ENCODE results near the gene ZNF277.
"Not testable (repeated sequence)": the region's sequence is repeated elsewhere in the genome, so short reads cannot be mapped to it uniquely, and the experiment has no call there.

Gene ZNF277

DNA sequence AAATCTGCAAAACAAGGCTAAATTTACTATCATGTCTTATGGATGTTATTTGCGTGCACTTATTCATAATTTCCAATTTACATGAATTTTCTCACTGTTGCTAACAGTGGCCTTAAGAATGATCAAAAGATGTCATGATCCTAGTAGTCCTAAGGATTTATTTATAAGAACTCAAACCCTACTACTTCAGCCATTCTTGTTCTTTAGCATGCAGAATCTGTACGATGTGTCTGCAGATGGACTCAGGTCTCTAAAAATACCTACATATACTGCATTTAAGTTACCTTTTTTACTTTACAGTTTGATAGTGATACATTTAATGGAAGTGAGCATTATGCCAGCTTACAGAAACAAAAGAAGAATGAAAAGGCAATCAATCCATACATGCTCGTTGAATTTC lies 91.2 kb downstream of the ZNF277 start:
- DNase-seq = no peak

DNA sequence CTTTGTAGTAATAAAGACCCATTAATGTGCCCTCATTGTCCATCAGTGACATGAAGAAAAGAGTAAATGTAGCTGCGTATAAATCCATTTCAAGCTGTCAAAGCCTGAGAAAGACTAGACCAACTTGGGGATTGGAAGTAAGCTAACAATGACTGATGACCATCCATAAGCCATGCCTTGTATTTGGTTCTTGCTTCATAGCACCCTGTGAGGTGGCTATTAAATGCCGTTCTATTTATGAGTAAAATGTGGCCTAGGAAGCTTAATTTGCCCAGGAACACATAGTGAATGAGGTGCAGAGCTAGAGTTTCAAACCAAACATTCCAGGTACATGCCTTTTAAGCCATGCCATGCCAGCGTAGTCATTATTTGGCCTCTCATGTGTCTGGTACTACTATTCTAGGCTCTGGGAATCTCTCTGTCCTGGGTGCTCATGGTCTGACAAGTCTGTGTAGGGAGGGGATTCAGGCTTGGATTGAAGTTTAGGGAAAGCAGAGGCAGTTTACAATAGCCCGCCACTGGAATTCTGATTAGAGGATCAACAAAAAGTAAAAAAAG lies 92.1 kb downstream of the ZNF277 start:
- DNase-seq = no peak

- no peak for DNase-seq
Measured at GRCh38 chr7:112300072-112300471, 93.6 kb downstream of the ZNF277 start.

- no peak for DNase-seq
Measured at GRCh38 chr7:112300831-112301407, 94.4 kb downstream of the ZNF277 start.

DNA sequence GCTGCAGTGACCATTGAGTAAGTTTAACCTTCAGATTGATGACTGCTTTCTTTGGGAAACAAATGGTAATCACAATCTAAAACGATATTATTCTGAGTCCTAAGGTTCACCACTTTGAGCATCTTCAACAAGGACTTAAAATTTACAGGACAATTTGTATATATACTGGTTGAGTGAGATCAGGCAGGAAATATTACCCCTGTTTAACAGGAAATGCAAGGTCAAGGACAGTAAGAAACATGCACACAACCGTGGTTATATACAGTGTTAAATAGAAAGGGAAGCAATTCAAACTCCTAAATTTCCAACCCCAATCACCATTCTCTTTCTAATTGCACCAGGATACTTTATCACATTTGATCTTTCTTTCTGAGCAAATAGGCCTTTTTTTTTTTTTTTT lies 96.1 kb downstream of the ZNF277 start:
- DNase-seq = no peak

- no peak for DNase-seq
Measured at GRCh38 chr7:112306903-112307302, 100.4 kb downstream of the ZNF277 start.

DNA sequence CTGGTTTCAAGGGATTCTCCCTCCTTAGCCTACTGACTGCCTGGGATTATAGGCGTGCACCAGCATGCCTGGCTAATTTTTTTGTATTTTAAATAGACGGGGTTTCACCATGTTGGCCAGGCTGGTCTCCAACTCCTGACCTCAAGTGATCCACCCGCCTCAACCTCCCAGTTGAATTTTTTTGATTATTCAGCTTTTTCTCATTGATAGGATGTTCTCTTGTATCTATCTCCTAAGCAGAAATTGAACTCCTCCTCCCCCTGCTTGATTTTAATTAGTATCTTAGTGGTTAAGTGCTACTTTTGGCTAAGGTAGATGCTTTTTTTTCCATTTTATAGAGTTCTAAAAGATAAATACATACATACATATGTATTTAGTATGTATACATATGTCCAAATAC lies 101.0 kb downstream of the ZNF277 start:
- DNase-seq = no peak

GRCh38 chr7:112308974-112309373 lies 102.5 kb downstream of the ZNF277 start:
- DNase-seq = no peak

DNA sequence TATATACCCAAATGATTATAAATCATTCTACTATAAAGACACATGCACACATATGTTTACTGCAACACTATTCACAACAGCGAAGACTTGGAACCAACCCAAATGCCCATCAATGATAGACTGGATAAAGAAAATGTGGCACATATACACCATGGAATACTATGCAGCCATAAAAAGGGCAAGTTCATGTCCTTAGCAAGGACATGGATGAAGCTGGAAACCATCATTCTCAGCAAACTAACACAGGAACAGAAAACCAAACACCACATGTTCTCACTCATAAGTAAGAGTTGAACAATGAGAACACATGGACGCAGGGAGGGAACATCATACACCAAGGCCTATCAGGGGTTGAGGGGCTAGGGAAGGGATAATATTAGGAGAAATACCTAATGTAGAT lies 110.3 kb downstream of the ZNF277 start:
- DNase-seq = not testable (repeated sequence)

DNA sequence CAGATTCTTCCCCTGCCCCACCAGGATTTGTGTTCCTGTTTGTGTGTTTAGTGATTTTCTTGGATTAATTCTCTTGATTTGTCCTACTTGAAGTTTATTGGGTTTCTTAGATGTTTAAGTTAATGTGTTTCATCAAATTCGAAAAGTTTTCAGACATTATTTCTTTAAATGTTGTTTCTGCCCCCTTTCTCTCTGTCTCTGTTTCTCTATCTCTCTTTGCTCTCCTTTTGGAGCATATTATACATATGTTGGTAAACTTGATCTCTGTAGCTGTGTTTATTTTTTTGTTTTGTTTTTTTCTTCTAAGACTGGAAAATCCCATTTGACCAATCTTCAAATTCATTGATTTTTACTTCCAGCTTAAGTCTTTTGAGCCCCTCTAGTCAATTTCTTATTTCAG lies 115.6 kb downstream of the ZNF277 start:
- DNase-seq = no peak

DNA sequence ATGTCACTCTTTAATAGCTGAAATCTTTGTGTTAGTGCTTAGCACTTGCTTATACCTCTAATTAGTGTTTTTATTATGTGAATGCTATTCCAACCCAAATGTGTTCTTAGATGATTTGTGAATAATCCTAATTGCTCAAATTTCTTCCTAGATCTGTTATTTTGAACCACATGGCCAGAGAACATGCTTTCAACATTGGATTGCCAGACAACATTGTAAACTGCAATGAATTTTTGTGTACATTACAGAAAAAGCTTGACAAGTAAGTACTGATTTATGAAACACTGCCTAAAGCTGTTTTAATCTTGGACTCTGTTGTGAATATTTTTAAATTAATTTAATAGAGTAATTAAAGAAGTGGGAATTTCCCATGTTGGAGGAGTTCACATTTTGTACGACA lies 121.1 kb downstream of the ZNF277 start:
- no peak for DNase-seq

- no peak for DNase-seq
Measured at GRCh38 chr7:112331492-112331891, 125.0 kb downstream of the ZNF277 start.

- DNase-seq = no peak
Measured at GRCh38 chr7:112334366-112334765, 127.9 kb downstream of the ZNF277 start.

DNA sequence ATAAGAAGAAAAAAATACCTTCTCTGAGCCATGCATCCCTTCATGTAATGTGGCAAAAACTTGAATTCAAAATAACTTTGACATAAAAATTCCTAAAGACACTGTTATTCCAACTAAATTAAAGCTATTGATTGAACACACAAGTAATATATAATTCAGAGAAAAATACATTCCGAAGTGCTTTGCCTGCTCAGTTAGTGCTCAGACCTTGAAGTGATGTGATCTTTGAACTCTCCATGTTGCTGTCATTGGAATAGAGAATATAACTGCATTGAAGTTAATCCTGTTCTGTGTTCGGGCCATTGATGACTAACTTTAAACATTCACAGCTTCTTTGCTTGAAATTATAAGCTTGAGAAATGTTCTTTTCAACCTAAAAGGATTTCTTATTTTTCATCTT lies 129.8 kb downstream of the ZNF277 start:
- no peak for DNase-seq

DNA sequence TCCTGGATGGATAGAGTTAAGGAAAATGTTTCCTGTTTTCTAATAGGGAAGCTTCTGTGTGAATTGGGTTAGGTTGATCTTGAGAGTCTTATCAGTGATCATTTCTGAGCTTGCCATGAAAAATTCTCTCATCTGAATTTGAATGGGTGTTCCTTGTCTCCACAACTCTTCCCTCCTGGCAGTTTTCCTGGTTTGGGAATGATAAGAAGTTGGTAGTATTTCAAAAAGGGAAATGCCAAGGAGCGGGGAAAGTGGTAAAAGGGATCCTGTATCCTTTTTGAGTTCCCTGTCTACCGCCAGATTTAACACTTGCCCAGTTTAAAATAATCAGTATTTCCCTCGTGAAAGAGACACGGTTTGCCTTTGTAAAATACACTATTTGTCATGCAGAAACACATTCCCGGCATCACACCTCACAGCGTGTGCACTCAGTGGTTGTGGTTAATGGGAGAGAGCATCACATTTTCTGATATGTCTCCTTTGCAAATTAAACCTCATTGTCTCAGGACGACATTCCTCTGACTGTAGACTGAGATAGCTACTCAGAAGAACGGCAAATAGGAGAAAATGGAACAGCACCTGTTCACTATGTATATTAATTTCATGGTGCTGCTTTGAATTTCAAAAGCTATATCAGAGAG lies 130.6 kb downstream of the ZNF277 start:
- no peak for DNase-seq

GRCh38 chr7:112337892-112338291 lies 131.4 kb downstream of the ZNF277 start:
- DNase-seq = no peak

DNA sequence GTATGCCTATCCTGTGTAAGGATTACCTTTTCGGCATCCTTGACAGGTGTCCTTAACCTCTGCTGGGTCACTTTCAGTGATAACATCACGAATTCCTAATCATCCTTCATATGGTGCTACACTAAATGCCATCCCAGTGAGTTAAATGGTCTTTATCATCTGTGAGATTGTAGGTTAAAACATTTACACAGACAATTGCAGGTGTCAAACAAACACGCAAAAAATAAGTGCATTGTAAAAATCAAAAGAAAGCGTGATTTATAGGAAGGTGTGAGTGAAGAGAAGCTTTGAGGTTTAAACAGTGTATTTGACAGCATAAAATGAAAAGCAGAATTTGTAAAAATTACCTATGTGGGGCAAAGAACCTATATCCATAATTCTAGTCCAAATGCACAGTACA lies 132.3 kb downstream of the ZNF277 start:
- DNase-seq = no peak

DNA sequence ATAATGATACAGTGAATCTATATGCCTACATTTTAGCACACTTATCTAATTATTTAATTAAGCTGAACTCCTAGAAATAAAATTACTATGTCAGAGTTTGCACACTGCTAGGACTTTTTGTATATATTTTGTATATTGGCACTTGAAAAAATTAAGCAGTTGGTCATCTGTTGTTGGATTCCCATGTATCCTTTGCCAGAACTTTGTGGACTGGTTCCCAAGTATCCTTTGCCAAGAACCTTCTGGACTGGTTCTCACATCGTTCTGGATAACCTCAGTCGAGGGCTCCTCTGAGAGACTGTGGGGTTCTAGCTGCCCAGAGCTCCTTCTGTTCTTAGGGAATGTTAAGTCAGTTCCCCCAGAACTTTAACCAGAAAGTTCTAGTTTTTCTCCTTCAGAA lies 135.0 kb downstream of the ZNF277 start:
- no peak for DNase-seq

GRCh38 chr7:112346381-112347060 lies 140.0 kb downstream of the ZNF277 start:
- no peak for DNase-seq

- DNase-seq = no peak
Measured at GRCh38 chr7:112347088-112347487, 140.6 kb downstream of the ZNF277 start.

DNA sequence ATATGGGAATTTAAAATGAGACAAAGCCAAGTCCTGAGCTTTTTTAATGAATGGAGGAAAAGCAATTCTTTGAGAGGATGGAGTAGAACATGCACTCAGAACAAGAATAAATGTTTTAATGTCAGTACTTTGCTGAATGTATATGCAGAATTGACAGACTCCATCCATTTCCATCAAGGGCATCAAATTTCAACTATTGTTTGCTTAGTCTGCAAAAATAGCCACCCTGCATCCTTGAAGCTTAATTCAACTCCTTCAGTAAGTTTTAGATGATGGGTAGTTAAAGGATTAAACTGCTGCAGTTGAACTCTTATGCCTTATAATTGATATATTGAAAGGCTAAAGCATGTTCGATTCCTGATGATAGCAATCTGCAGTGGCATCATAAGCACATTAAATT lies 144.1 kb downstream of the ZNF277 start:
- no peak for DNase-seq

DNA sequence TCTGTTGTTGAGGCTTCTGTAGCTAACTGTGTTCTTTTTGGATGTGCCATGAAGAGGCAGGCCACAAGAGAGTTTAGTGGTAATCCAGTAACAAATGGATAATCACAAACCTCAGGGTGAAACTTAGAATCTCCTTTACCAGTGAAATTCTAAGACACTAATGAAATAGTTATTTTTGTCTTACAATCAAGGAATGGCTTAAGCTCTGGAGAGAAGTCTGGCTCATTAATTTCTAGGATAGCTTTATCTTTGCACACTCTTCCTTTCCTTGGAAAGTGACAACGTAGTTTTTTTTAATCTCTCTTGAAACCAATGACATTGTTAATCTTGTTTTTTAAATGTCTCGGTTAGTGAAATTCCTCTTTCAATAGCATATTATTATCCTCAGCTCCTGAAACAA lies 150.1 kb downstream of the ZNF277 start:
- no peak for DNase-seq

DNA sequence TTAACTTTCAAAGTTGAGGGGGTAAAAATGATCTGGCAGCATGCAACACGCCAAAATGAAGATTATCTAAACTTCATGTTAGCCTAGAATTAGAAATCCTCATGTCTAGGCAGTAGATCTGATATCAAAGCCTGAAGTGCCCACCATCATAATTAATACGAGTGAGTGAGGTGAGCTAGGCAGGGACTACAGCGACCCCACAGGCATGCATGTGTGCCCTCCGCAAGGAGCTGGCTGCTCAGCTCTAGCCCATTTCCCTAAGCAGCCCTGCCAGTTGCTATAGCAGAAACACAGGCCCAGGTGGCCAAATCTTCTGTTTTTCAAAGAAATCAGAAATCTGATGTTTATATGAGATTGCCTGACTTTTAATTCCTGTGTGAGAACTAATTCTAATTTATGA lies 150.6 kb downstream of the ZNF277 start:
- DNase-seq = no peak

- no peak for DNase-seq
Measured at GRCh38 chr7:112358513-112358912, 152.0 kb downstream of the ZNF277 start.

Measured in CD4-positive, alpha-beta T cell treated with Interferon gamma for 1 hour (primary cell).